AG09309 (cell line): ENCODE data around the gene MRGPRF.

Source experiments
- DNase-seq: peaks from one replicate; pipeline ENCODE4 v3.0.0-alpha.2; 2010; ENCODE audit warnings: low read depth
- H3K4me3 ChIP-seq: 2 replicates; pipeline ENCODE4 v1.5.1; 2011; ENCODE audit warnings: mild to moderate bottlenecking, low read depth, low read length, moderate library complexity; ENCODE audit not compliant: control insufficient read depth
- TF ChIP-seq, protein P1 (sequence below): IDR thresholded peaks from 2 replicates; pipeline ENCODE4 v1.5.1; 2011; ENCODE audit warnings: mild to moderate bottlenecking, low read depth, low read length, inconsistent platforms; ENCODE audit not compliant: insufficient read depth, control insufficient read depth; ENCODE audit errors: missing control alignments

Gene MRGPRF

DNA sequence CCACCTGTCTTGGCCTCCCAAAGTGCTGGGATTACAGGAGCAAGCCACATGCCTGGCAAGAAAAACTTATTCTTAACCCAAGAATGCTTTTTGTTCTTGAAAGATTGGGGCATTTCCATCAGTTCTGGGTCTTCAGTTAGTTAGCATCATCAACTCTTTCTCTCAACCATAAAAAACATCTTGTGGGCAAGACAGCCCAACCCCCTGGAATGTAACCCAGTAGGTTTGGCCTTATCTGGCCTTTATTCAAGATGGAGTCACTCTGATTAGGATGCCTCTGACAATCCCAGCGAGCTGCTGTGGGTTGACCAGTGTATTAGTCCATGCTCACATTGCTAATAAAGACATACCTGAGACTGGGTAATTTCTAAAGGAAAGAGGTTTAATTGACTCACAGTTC lies 26.5 kb upstream of the MRGPRF start:
- TF ChIP-seq, protein P1, sequence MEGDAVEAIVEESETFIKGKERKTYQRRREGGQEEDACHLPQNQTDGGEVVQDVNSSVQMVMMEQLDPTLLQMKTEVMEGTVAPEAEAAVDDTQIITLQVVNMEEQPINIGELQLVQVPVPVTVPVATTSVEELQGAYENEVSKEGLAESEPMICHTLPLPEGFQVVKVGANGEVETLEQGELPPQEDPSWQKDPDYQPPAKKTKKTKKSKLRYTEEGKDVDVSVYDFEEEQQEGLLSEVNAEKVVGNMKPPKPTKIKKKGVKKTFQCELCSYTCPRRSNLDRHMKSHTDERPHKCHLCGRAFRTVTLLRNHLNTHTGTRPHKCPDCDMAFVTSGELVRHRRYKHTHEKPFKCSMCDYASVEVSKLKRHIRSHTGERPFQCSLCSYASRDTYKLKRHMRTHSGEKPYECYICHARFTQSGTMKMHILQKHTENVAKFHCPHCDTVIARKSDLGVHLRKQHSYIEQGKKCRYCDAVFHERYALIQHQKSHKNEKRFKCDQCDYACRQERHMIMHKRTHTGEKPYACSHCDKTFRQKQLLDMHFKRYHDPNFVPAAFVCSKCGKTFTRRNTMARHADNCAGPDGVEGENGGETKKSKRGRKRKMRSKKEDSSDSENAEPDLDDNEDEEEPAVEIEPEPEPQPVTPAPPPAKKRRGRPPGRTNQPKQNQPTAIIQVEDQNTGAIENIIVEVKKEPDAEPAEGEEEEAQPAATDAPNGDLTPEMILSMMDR = no peak
- peak; percentile 20 for DNase-seq
- no peak overlapping the region for H3K4me3 ChIP-seq

DNA sequence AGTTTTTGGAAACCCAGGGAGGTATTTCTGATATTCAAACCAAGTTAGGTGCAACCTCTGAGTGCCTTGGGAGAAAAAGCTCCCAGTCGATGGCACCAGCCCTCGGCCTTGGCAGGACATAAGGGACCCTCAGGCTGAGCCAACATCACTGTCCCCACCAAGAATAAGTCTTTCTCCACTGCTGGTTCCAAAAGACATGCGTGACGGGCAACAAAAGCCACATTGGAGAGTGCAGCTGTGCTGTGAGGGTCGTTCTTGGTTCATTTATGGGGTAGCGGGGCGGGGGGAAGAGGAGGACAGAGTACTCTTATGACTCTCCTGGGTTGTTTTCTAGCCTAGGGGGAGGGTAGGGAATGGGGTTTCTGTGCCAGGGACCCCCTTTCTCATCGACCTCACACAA lies 24.5 kb upstream of the MRGPRF start:
- H3K4me3 ChIP-seq = no peak overlapping the region
- TF ChIP-seq, protein P1 = no peak
- DNase-seq = no peak

DNA sequence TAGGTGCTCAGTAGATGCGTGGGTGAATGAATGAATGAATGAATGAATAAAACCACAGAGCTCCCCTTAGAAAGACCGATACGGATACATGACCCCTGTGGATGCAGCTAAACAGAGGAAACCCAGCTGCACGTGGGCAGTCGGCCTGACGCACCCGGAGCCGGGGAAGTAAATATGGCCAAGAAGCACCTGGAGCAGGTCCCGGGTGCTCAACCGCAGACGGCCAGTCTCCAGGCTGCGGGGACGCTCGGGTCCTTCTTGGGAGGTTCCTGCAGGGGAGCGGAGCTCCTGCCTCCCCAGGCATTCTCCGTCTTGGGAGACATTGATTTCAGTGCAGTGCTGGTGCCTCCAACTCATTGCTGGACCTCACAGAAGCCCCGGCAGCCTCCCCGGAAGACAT lies 24.0 kb upstream of the MRGPRF start:
- no peak overlapping the region for H3K4me3 ChIP-seq
- no peak for DNase-seq
- TF ChIP-seq, protein P1 = no peak

DNA sequence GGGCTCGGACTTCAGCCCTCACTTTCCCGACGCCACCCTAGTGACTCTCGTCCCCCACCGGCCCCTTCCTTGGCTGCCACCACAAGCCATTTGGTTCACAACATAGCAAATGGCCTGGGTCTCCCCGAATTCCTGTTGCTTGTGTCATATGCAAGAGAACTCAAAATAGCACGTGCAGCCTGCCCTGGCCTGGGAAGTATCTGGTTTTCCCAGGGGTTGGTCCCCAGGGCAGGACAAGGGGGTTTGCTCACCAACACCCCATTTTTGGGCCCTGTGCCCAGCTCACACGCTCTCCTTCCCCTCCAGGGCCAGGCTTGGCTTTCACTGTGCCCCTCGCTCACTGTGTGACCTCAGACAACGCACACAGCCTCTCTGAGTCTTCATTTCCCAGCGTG lies 22.9 kb upstream of the MRGPRF start:
- TF ChIP-seq, protein P1 = no peak
- no peak for DNase-seq

DNA sequence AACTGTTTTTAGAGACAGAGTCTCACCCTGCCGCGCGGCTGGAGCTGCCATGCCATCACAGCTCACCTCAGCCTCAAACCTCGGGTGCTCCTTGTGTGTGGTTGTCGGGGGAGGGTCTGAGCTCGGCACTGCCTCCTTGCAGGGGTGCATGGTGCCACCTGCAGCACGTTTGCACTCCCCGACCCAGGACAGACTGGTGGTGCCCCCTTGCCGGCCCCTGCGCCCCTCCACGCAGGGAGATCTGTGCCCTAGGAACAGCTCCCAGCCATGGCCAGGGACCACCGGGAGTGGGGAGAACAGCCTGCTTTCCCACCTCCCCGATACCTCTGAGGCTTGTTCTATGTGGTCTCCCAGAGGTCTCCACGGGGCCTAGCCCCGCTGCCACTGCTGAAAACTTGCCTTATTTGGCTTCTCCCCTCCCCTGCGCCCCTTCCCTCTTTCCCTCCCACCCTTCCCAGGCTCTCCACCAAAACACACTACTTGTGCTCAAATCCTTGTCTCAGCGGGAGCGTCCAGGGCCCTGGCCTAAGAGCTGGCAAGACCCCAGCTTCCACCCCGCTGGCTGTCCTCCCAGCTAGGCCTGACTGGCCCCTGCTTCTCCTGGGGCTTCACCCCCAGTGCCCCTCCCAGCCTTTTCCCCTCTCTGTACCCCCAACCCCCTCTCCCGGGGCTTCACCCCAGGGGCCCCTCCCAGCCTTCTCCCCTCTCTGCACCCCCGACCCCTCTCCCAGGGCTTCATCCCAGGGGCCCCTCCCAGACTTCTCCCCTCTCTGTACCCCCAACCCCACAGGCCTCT lies 22.3 kb upstream of the MRGPRF start:
- H3K4me3 ChIP-seq = no peak overlapping the region
- DNase-seq = no peak
- TF ChIP-seq, protein P1 = no peak

More for the DNA sequence above, 22.9 kb upstream of the MRGPRF start:
- no peak overlapping the region for H3K4me3 ChIP-seq

DNA sequence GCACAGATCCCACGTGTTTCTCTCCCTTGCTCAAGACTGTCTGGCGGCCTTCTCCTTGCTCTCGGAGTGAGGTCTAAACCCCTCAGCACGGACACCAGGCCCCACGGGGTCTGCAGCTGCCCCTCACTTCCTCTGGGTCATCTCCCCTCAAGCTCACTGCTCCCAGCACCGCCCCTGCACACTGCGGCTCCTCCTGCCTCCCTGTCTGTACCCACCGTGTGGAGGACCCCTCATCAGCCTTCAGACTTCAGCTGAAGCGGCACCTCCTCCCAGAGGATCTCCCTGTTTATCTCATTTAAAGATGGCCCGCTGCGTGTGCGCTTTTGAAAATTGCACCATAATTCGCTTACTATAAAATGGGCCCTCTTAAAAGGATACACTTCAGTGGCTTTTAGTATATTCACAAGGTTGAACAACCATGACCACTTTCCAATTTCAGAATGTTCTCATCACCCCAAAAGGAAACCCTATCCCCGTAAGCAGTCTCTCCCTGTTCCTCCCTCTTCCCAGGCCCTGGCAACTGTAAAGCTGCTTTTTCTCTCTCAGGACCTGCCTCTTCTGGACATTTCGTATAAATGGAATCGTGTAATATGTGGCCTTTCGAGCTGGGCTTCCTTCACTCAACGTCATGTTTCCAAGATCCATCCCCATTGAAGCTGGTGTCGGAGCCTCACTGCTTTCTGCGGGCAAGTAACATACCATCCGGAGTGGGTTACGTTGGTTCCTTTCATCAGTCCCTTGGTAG lies 21.2 kb upstream of the MRGPRF start:
- no peak for DNase-seq
- TF ChIP-seq, protein P1 = no peak
- H3K4me3 ChIP-seq = no peak overlapping the region
